GM12892 (cell line): Measurements from ENCODE around the gene ARHGAP23.

Experiments
- DNase-seq: peaks from one replicate; pipeline ENCODE4 v3.0.0; 2011; ENCODE audit not compliant: insufficient read length
- FAIRE-seq: peaks from 2 replicates; lab custom pipeline; 2011; peaks lifted over from hg19 to GRCh38; lab: Jason Lieb, UNC
- POLR2A ChIP-seq: IDR thresholded peaks from 2 replicates; pipeline ENCODE4 v1.6.1; 2011; ENCODE audit warnings: low read depth, low read length, control low read depth
- POLR2AphosphoS5 ChIP-seq: IDR thresholded peaks from 2 replicates; pipeline ENCODE4 v1.6.1; 2011; ENCODE audit warnings: low read depth, low read length, control low read depth
- TAF1 ChIP-seq: IDR thresholded peaks from 2 replicates; pipeline ENCODE4 v1.6.1; 2011; ENCODE audit warnings: low read depth, mild to moderate bottlenecking, control low read depth, low read length, borderline replicate concordance

The ARHGAP23 gene

DNA sequence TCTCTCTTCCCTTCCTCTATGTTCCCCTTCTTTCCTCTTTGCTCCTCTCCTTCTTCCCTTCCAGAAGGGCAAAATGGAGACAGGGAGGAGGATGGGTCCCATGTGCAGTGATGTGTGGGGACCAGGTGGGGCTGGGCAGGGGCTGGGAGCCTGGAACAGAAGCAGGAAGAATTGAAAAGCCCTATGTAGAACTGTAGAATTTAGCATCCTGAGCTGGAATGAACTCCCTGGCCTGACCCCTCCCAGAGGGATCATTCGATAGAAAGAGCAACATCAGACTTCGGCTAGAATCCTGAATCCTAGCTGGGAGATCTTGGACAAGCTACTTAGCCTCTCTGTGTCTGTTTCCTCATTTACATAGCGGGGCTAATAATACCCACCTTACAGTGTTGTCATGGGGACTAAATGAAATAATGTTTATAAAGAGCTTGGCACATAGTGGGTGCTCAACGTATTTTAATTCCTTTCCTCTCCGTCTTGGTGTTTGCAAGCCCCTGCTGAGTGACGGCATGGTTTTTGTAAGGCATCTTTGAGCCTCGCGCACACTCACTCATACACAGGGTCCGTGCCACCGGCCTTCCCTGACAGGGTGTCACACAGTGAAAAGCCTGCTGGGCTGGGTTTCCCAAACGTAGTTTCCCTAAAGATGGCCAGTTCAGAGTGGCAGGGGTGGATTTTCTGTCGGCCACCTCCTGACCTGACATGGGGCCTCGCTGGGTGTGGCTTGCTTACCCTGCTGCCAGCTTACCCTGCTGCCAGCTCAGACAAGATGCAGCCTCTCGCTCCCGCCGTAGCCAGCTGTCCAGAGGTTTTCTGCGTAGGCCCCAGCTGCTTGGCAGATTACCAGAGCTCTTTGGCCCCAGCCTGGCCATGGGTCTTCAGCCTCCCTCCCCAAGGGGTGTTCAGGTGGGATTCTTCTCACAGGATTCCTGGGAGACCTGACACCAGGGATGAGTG lies 6.1 kb upstream of the ARHGAP23 start:
- FAIRE-seq (no peak), DNase-seq (no peak)
- TF ChIP-seq POLR2AphosphoS5 (no peak), POLR2A (no peak), TAF1 (no peak)

DNA sequence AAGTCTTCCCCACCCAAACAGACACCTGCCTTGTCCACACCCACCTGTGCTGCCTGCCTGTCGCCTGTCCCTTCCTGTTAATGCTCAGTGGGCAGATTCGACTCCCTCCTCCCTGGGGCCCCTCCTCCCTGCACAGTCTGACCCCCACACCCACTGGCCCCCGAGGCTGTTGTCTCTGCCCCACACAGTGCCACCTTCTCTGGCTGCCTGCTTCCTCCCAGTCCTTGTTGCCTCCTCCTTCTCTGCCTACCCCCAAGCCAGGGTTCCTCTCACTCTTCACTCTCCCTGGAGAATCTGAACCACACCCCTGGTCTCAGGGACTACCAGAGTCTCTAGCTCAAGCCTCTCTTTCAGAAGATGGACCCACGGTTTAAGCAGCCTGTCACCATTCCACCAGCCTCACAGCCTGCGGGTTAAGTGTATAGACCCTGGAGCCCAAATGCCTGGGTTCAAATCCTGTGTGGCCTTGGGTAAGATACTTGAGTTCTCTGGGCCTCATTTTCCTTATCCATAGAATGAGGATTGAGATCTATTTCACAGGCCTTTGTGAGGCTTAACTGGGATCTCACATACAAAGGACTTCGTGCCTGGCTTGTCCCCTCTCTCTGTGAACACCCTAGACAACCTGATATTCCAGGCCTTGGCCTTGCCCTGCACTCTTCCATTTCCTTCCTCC lies 3.8 kb upstream of the ARHGAP23 start:
- no peak for DNase-seq
- FAIRE-seq, result no peak
- TF ChIP-seq POLR2A (no peak), POLR2AphosphoS5 (no peak), TAF1 (no peak)

DNA sequence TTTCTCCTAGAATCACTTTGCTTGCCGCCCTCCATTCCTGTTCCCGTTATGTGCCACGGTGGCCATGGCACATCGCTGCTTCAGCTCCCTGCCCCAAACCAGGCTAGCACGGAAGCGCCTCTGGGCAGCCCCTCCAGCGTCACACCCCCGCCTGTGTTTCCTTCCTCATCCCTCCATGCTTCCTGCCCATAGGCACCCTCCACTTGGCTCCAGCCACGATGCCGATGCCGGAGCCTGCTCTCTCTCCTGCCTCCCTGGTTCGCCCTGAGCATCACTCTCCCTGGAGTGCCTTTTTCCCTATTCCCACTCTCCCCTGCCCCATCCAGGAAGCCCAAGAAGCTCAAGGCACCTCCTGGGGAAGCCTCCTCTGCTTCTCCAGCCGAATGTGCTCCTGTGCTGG lies 3.2 kb upstream of the ARHGAP23 start:
- FAIRE-seq (no peak), DNase-seq (no peak)
- no peak for TF ChIP-seq POLR2A
- no peak for TF ChIP-seq TAF1
- TF ChIP-seq POLR2AphosphoS5, result no peak

DNA sequence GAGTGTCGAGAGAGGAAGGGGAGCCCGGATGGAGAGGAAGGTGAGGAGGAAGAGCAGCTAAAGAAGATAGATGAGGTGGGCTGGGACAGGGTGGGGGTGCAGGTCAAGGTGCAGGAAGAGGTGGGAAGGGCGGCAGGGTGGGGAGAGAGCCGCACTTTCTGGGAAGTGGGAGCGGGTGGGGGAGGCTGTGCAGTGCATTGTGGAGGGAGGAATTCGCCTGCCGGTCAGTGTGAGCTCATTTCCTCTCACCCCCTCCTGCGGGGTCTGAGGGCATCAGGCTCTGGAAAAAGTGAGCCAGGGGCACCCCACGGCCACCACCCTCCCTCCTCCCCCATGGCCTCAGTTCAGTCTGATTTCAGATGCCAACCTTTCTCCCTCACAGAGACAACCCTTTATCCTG lies 2.5 kb upstream of the ARHGAP23 start:
- no peak for DNase-seq
- TF ChIP-seq TAF1 (no peak), POLR2AphosphoS5 (no peak), POLR2A (no peak)
- FAIRE-seq, result no peak

DNA sequence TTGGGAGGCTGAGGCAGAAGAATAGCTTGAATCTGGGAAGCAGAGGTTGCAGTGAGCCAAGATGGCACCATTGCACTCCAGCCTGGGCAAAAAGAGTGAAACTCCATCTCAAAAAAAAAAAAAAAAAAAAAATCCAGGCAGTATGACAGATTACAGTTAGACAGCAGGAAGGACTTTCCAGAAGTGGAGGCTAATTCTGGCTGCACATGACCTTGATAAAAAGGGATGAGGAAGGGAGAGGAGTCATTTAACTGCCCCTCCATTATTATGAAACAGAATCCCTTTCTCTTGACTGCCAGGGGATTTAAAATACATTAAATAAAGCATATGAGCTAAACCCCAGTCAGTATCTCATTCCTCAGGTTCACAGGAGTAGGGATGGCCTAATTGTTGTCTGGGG lies 1.8 kb upstream of the ARHGAP23 start:
- DNase-seq, result no peak
- no peak for TF ChIP-seq POLR2AphosphoS5
- TF ChIP-seq TAF1, result no peak
- no peak for TF ChIP-seq POLR2A
- FAIRE-seq, result no peak

DNA sequence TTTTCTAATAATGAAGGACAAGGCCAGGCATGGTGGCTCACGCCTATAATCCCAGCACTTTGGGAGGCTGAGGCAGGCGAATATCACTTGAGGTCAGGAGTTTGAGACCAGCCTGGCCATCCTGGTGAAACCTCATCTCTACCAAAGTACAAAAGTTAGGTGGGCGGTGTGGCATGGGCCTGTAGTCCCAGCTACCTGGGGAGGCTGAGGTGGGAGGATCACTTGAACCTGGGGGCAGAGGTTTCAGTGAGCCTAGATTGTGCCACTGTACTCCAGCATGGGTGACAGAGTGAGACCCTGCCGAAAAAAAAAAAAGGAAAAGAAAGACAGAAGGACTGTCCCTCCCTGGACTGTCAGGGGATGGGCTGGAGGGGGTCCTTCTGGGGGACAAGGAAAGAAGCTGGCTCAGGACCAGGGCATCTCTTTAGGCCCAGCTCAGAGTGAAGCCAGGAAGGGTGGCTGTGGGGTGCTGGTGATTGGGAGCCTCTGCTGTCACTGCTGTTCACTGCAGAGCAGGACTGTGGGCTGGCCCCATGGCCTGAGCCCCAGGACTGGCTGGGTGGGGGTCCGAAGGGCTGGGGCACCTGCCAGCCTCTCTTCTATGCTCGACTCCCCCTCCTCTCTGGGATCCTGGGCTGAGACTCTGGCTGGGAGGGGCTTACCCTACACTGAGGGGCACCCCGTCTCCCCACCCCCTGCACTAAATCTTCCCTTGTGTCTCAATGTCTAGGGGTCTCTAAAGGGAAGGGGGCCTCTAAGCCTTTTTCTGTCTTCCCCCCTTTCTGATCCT lies 909 bp upstream of the ARHGAP23 start:
- DNase-seq, result no peak
- TF ChIP-seq POLR2A, result no peak
- TF ChIP-seq POLR2AphosphoS5, result no peak
- TF ChIP-seq TAF1, result no peak
- no peak for FAIRE-seq

DNA sequence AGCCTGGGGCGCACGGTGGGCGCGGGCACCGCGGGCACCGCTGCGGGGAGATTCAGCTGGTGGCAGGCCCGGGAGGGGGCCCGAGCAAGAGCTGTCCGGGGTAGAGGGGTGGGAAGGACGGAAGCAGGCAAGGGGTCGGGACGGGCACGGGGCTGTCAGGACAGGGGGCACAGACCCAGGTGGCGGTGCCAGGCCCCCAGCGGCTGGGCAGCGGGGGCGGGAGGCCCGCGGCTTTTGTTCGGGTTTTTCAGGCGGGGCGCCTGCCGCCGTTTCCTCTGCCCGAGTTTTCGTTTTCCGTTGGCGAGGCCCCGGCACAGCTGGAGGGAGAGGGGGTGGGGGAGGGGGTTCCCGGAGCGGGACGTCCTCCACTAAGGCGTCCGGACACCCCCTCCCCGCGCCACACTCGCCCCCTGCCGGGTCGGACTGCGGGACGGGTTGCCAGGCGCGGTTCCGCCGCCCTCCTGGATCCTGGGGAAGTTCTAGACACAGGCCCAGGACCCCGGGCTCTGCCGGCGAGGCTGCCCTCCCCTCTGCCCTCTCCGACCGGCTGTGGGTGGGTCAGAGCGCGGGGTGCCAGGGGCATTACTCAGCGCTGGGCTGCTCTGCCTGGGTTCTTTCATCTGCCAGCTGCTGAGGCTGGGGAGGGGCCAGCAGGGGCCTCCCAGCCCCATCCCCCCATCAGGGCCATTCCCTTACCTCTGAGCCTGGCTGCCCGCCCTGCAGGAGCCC lies 543 bp downstream of the ARHGAP23 start:
- FAIRE-seq (no peak), DNase-seq (no peak)
- TF ChIP-seq POLR2A, result no peak
- TF ChIP-seq TAF1, result no peak
- no peak for TF ChIP-seq POLR2AphosphoS5

DNA sequence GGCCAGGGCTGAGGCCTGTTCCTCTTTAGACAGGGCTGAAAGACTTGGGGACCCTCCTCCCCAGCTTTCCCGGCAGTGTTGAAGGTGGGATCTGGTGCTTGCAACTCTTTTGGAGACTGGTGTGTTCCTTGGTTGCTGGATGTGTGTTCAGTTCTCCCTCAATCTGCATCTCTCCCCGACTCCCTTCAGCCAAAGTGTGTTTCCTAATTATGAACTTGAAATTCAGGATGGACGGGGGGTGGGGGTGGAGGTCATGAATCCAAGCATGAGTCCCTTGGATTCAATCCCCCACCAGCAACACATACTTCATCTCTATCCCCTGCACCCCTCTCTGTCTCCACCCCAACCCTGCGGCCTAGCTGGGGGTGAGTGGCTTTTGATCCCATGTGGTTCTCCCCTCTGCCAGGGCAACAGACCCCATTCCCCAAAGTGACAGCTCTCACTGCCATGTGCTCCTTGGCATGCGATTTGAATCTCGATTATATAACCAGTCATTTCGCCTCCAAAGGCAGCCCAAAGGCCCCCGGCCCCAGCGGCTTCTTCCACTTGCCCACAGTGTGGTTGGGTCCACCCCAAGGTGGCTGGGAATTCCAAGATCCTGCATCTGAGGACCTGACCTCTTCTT lies 1.3 kb downstream of the ARHGAP23 start:
- DNase-seq (no peak), FAIRE-seq (no peak)
- no peak for TF ChIP-seq POLR2A
- no peak for TF ChIP-seq TAF1
- no peak for TF ChIP-seq POLR2AphosphoS5

DNA sequence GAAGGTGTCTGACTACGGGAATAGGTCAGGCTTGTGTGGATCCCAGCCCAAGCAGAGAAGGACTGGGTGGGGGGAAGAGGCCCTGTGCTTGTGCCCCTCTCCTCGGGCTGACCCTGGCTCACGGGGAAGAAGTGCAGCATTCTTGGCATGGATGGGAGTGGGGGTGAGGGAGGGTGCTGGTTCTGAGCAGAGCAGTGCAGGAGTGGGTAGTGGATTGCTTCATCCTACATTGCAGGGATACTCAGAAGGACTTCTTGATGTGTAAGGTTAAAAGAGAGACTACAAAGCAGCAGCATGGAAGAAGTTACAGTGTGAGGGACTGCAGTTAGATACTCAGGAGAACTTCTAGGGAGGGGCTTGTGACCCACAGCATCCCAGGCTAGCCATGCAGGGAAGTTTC lies 2.1 kb downstream of the ARHGAP23 start:
- no peak for DNase-seq
- no peak for FAIRE-seq
- TF ChIP-seq TAF1 (no peak), POLR2AphosphoS5 (no peak), POLR2A (no peak)

DNA sequence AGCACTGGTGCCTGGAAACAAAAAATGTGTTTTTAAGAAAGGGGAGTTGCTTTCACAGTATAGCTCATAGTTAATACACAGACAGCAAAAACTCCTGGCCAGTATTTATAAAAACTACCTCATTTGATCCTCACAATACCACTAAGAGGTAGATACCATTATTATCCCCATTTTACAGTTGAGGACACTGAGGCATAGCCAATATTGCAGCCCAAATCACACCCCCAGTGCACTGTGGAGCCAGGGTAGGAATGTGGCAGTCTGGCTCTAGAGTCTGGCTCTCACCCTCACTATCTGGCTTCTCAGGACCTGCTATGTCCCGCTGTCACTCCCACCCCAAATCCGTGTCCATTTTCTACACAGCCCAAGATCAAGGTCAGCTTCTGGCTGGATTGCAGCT lies 2.6 kb downstream of the ARHGAP23 start:
- TF ChIP-seq POLR2A (no peak), POLR2AphosphoS5 (no peak), TAF1 (no peak)
- DNase-seq, result no peak
- FAIRE-seq, result no peak
